OCI-LY3 (cell line): Measurements from ENCODE around the gene NPHP4.

Source experiments
- CTCF ChIP-seq: fragments of 200-600, 300-600 bp; sonication (generic); IDR thresholded peaks from 2 replicates; pipeline ENCODE4 v1.5.1; 2014; ENCODE audit warnings: antibody characterized with exemption, low read length, low read depth
- EZH2phosphoT487 ChIP-seq: fragments of 200-600 bp; shearing (Covaris generic); IDR thresholded peaks from 2 replicates; pipeline ENCODE4 v1.6.1; 2018; ENCODE audit warnings: antibody characterized with exemption, mixed run types, low read depth

DNA sequence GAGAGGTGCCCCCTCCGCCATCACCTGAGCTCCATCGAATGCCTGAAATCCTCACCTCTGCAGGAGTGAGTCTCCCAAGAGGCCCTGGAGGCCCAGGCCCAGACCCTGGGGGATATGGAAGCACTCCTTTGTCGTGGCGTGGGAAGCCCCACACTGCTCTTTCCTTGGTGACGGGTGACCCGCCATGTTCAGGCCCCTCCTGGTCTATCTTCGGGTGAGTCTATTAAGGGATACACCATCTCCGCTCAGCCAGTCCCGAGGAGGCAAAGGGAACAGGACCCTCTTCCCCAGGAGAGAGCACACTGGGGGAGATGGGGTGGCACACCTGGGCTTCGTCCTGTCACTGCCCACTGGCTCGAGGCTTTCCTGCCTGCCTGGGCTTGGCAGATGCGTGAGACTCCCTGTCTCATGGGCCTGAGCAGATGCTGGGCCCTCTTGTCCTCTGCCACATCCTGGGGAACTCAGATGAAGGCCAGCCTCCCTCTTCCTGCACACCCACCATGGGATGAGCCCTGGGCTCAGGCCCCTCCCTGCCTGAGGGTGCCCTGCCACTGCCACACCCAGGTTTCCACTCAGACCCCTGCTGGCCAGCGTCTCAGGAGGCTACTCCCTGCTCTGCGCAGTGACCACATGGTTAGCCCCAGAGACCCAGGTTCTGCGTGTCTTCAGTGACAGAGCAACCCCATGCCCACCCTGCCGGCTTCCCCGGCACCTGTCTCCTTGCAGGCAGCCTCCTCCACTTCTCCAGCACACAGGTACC is 3.8 kb upstream of the NPHP4 start:
- TF ChIP-seq CTCF, result no peak
- TF ChIP-seq EZH2phosphoT487, result no peak
